HG03520 (cell line): Measurements from ENCODE around the gene SCLT1.

Experiments
- ATAC-seq: cut with Tn5 transposase; IDR thresholded peaks from one replicate; pipeline ENCODE4 v1.9.1; 2021; ENCODE audit warnings: mild to moderate bottlenecking, moderate library complexity; ENCODE audit not compliant: unreplicated experiment

Gene SCLT1

GRCh38 chr4:128973384-128973783 lies 120.0 kb downstream of the SCLT1 start:
- no peak for ATAC-seq

GRCh38 chr4:128961405-128961804 lies 131.9 kb downstream of the SCLT1 start:
- ATAC-seq = no peak

GRCh38 chr4:128958194-128958593 lies 135.1 kb downstream of the SCLT1 start:
- no peak for ATAC-seq

- no peak for ATAC-seq
Measured at GRCh38 chr4:128957459-128957858, 135.9 kb downstream of the SCLT1 start.

- no peak for ATAC-seq
Measured at GRCh38 chr4:128955751-128956150, 137.6 kb downstream of the SCLT1 start.

GRCh38 chr4:128954941-128955340 lies 138.4 kb downstream of the SCLT1 start:
- ATAC-seq = no peak

- no peak for ATAC-seq
Measured at GRCh38 chr4:128951316-128951715, 142.0 kb downstream of the SCLT1 start.

GRCh38 chr4:128950796-128951195 lies 142.5 kb downstream of the SCLT1 start:
- ATAC-seq = no peak

- ATAC-seq = no peak
Measured at GRCh38 chr4:128946916-128947315, 146.4 kb downstream of the SCLT1 start.

GRCh38 chr4:128942607-128943006 lies 150.7 kb downstream of the SCLT1 start:
- no peak for ATAC-seq

- ATAC-seq = no peak
Measured at GRCh38 chr4:128940971-128941370, 152.4 kb downstream of the SCLT1 start.

GRCh38 chr4:128930051-128930450 lies 163.3 kb downstream of the SCLT1 start:
- ATAC-seq = no peak

- no peak for ATAC-seq
Measured at GRCh38 chr4:128924951-128925350, 168.4 kb downstream of the SCLT1 start.

- no peak for ATAC-seq
Measured at GRCh38 chr4:128921954-128922353, 171.4 kb downstream of the SCLT1 start.

GRCh38 chr4:128917781-128918180 lies 175.6 kb downstream of the SCLT1 start:
- ATAC-seq = peak; percentile 71

GRCh38 chr4:128916832-128917231 lies 176.5 kb downstream of the SCLT1 start:
- peak; percentile 82 for ATAC-seq

GRCh38 chr4:128915544-128915943 lies 177.8 kb downstream of the SCLT1 start:
- ATAC-seq = no peak

GRCh38 chr4:128913228-128913627 lies 180.1 kb downstream of the SCLT1 start:
- no peak for ATAC-seq

- ATAC-seq = no peak
Measured at GRCh38 chr4:128908735-128909134, 184.6 kb downstream of the SCLT1 start.

- ATAC-seq = no peak
Measured at GRCh38 chr4:128907981-128908380, 185.4 kb downstream of the SCLT1 start.

GRCh38 chr4:128906581-128906980 lies 186.8 kb downstream of the SCLT1 start:
- ATAC-seq = no peak

GRCh38 chr4:128904821-128905220 lies 188.5 kb downstream of the SCLT1 start:
- no peak for ATAC-seq

- ATAC-seq = no peak
Measured at GRCh38 chr4:128880662-128881061, 212.7 kb downstream of the SCLT1 start.

GRCh38 chr4:128879971-128880370 lies 213.4 kb downstream of the SCLT1 start:
- no peak for ATAC-seq
